CD4-positive, CD25-positive, alpha-beta regulatory T cell (primary cell): ENCODE data around the gene CCL13. TPM values are rescaled to one million over a fixed set of nuclear protein-coding genes. Genes with fewer than 3 reads are reported as not detected.
"Not testable (repeated sequence)": the region's sequence is repeated elsewhere in the genome, so short reads cannot be mapped to it uniquely, and the experiment has no call there.

Experiments used
- ATAC-seq, 2 donors: fragments of 150-1000 bp; cut with Tn5 transposase; one replicate each; pipeline ENCODE4 v1.10.0; 2021; ENCODE audit warnings: low read depth in 2 of 2, moderate number of reproducible peaks in 2 of 2, moderate library complexity in 1 of 2
- DNase-seq, 3 donors: peaks; one replicate each; pipeline versions ENCODE4 v3.0.0 to v3.0.0-alpha.2; 2012 to 2022; ENCODE audit warnings: mixed read lengths in 1 of 3
- H3K27ac ChIP-seq: one replicate; pipeline ENCODE4 v1.7.0; 2013; ENCODE audit warnings: mild to moderate bottlenecking, low read length; ENCODE audit not compliant: insufficient read depth, poor library complexity, severe bottlenecking
- H3K27me3 ChIP-seq: one replicate; pipeline ENCODE4 v1.7.0; 2013; ENCODE audit warnings: low read length; ENCODE audit not compliant: control insufficient read depth, insufficient read depth
- H3K36me3 ChIP-seq: one replicate; pipeline ENCODE4 v1.7.0; 2013; ENCODE audit warnings: mild to moderate bottlenecking, low read length, moderate library complexity; ENCODE audit not compliant: control insufficient read depth, insufficient read depth
- H3K4me1 ChIP-seq: 2 replicates; pipeline ENCODE4 v1.7.0; 2013; ENCODE audit warnings: mild to moderate bottlenecking, low read length; ENCODE audit not compliant: insufficient read depth, control insufficient read depth, poor library complexity, severe bottlenecking
- H3K4me3 ChIP-seq: one replicate; pipeline ENCODE4 v1.7.0; 2013; ENCODE audit warnings: low read depth, mild to moderate bottlenecking, low read length, moderate library complexity
- H3K9me3 ChIP-seq, 2 experiments: 1 replicate in 1 of 2; 2 replicates in 1 of 2; pipeline ENCODE4 v1.7.0; 2013; ENCODE audit warnings: low read length in 2 of 2, mild to moderate bottlenecking in 1 of 2, moderate library complexity in 1 of 2; ENCODE audit not compliant: control insufficient read depth in 2 of 2
- H3K27ac Mint-ChIP-seq, 3 donors: one replicate each; pipeline ENCODE4 v1.8.0; 2020 to 2022; ENCODE audit warnings: mild to moderate bottlenecking in 3 of 3, mixed read lengths in 3 of 3, moderate library complexity in 2 of 3
- H3K27me3 Mint-ChIP-seq: one replicate; pipeline ENCODE4 v1.8.0; 2022; ENCODE audit warnings: mild to moderate bottlenecking, mixed read lengths
- H3K36me3 Mint-ChIP-seq: one replicate; pipeline ENCODE4 v1.8.0; 2020; ENCODE audit warnings: mixed read lengths
- H3K4me1 Mint-ChIP-seq, 4 donors: one replicate each; pipeline ENCODE4 v1.8.0; 2020 to 2022; ENCODE audit warnings: mixed read lengths in 4 of 4, mild to moderate bottlenecking in 1 of 4
- H3K4me3 Mint-ChIP-seq, 4 donors: one replicate each; pipeline ENCODE4 v1.8.0; 2020 to 2022; ENCODE audit warnings: mild to moderate bottlenecking in 4 of 4, mixed read lengths in 4 of 4, moderate library complexity in 3 of 4
- H3K9me3 Mint-ChIP-seq, 7 donors: one replicate each; pipeline ENCODE4 v1.8.0; 2020 to 2022; ENCODE audit warnings: mixed read lengths in 7 of 7, mild to moderate bottlenecking in 3 of 7, moderate library complexity in 2 of 7
- polyA plus RNA-seq, 4 donors: library from polyadenylated mRNA; unstranded; fragments of 300-500 nt; fragmentation: Illumina TruSeq; gene quantifications; one replicate each; pipeline ENCODE4 v1.2.3, GENCODE V29; 2021
- total RNA-seq: library from RNA; stranded (reverse); gene quantifications from one replicate; pipeline ENCODE4 v1.2.3, GENCODE V29; 2022

Gene CCL13
- total and polyA plus RNA-seq, 5 donors from 2014 or later: not detected

- Histone ChIP-seq H3K36me3 (no peaks in the 10 kb centered on the region), H3K9me3 (no peaks in the 10 kb centered on the region), H3K4me1 (no peaks in the 10 kb centered on the region), H3K27me3 (peaks cover 5% of the 10 kb centered on the region), H3K27ac (no peak within 1 kb of the TSS), H3K4me3 (no peak within 1 kb of the TSS)
- no peak within 1 kb of the TSS for H3K4me3 Mint-ChIP-seq
- H3K27ac Mint-ChIP-seq: no peak within 1 kb of the TSS
- ATAC-seq (no peak), DNase-seq (no peak)
- H3K36me3 Mint-ChIP-seq: no peaks in the 10 kb centered on the region
- H3K4me1 Mint-ChIP-seq: no peaks in the 10 kb centered on the region
- peaks cover 0 to 6% (median 0%) of the 10 kb centered on the region in 7 donors for H3K9me3 Mint-ChIP-seq
- peaks cover 21% of the 10 kb centered on the region for H3K27me3 Mint-ChIP-seq
These were observed 37.2 kb upstream of the CCL13 start, which contains the start of gene CCL8 for GRCh38 chr17:34319039-34319483. Gene CCL8, plus strand, starts transcription at chr17:34319435. Its CDS starts 67 bp downstream, at chr17:34319502.

- Histone ChIP-seq H3K27me3 (peaks cover 7% of the 10 kb centered on the region), H3K27ac (no peak overlapping the region), H3K36me3 (no peaks in the 10 kb centered on the region), H3K9me3 (peaks cover 0 to 7% of the 10 kb centered on the region in 2 experiments), H3K4me3 (no peak overlapping the region), H3K4me1 (no peaks in the 10 kb centered on the region)
- Mint-ChIP-seq H3K27ac (no peak overlapping the region), H3K36me3 (no peaks in the 10 kb centered on the region), H3K4me3 (no peak overlapping the region), H3K4me1 (no peaks in the 10 kb centered on the region), H3K27me3 (peaks cover 5% of the 10 kb centered on the region), H3K9me3 (peaks cover 0 to 19% (median 2%) of the 10 kb centered on the region in 7 donors)
- ATAC-seq (no peak), DNase-seq (no peak)
These were observed 34.3 kb upstream of the CCL13 start for GRCh38 chr17:34321964-34322363.

- H3K27ac ChIP-seq, H3K36me3 ChIP-seq, DNase-seq, H3K9me3 ChIP-seq, H3K4me3 ChIP-seq, H3K27ac Mint-ChIP-seq, ATAC-seq, H3K4me1 Mint-ChIP-seq, H3K36me3 Mint-ChIP-seq, H3K4me3 Mint-ChIP-seq, H3K4me1 ChIP-seq: not testable (repeated sequence)
- H3K27me3 ChIP-seq: peaks cover 12% of the 10 kb centered on the region
- Mint-ChIP-seq H3K9me3 (peaks cover 0 to 19% (median 2%) of the 10 kb centered on the region in 7 donors), H3K27me3 (peaks cover 29% of the 10 kb centered on the region)
These were observed 28.7 kb upstream of the CCL13 start for GRCh38 chr17:34327580-34327979.

- Mint-ChIP-seq H3K27ac (no peak overlapping the region), H3K36me3 (no peaks in the 10 kb centered on the region), H3K9me3 (peaks cover 0 to 6% (median 1%) of the 10 kb centered on the region in 7 donors), H3K4me3 (no peak overlapping the region), H3K4me1 (no peaks in the 10 kb centered on the region), H3K27me3 (peaks cover 46% of the 10 kb centered on the region)
- H3K4me3 ChIP-seq: no peak overlapping the region
- no peaks in the 10 kb centered on the region for H3K36me3 ChIP-seq
- peaks cover 10% of the 10 kb centered on the region for H3K27me3 ChIP-seq
- no peaks in the 10 kb centered on the region for H3K4me1 ChIP-seq
- H3K27ac ChIP-seq: no peak overlapping the region
- H3K9me3 ChIP-seq: no peaks in the 10 kb centered on the region
- DNase-seq (no peak), ATAC-seq (no peak)
These were observed 18.6 kb upstream of the CCL13 start for GRCh38 chr17:34337701-34338100.

GRCh38 chr17:34339138-34339770, 17.0 kb upstream of the CCL13 start:
- peaks cover 14% of the 10 kb centered on the region for H3K27me3 ChIP-seq
- H3K4me1 ChIP-seq: no peaks in the 10 kb centered on the region
- H3K36me3 Mint-ChIP-seq: no peaks in the 10 kb centered on the region
- H3K4me3 Mint-ChIP-seq: no peak overlapping the region
- H3K4me1 Mint-ChIP-seq: no peaks in the 10 kb centered on the region
- H3K36me3 ChIP-seq: no peaks in the 10 kb centered on the region
- H3K4me3 ChIP-seq: no peak overlapping the region
- no peak for DNase-seq
- ATAC-seq: no peak
- H3K27me3 Mint-ChIP-seq: peaks cover 52% of the 10 kb centered on the region
- H3K27ac Mint-ChIP-seq: no peak overlapping the region
- H3K27ac ChIP-seq: no peak overlapping the region
- H3K9me3 Mint-ChIP-seq: peaks cover 0 to 6% (median 0%) of the 10 kb centered on the region in 7 donors
- no peaks in the 10 kb centered on the region for H3K9me3 ChIP-seq

GRCh38 chr17:34341916-34342315, 14.4 kb upstream of the CCL13 start:
- no peak overlapping the region for H3K27ac Mint-ChIP-seq
- no peaks in the 10 kb centered on the region for H3K4me1 Mint-ChIP-seq
- H3K27me3 Mint-ChIP-seq: peaks cover 53% of the 10 kb centered on the region
- no peak overlapping the region for H3K4me3 Mint-ChIP-seq
- Histone ChIP-seq H3K27me3 (peaks cover 14% of the 10 kb centered on the region), H3K27ac (no peak overlapping the region), H3K4me3 (no peak overlapping the region), H3K4me1 (no peaks in the 10 kb centered on the region), H3K9me3 (no peaks in the 10 kb centered on the region), H3K36me3 (no peaks in the 10 kb centered on the region)
- ATAC-seq (no peak), DNase-seq (no peak)
- H3K36me3 Mint-ChIP-seq: no peaks in the 10 kb centered on the region
- H3K9me3 Mint-ChIP-seq: peaks cover 0 to 2% (median 0%) of the 10 kb centered on the region in 7 donors

- DNase-seq (no peak), ATAC-seq (no peak)
- H3K27me3 Mint-ChIP-seq: peaks cover 38% of the 10 kb centered on the region
- Histone ChIP-seq H3K27ac (no peak overlapping the region), H3K4me3 (no peak overlapping the region), H3K9me3 (no peaks in the 10 kb centered on the region), H3K27me3 (peaks cover 8% of the 10 kb centered on the region), H3K4me1 (no peaks in the 10 kb centered on the region), H3K36me3 (no peaks in the 10 kb centered on the region)
- H3K9me3 Mint-ChIP-seq: no peaks in the 10 kb centered on the region
- no peaks in the 10 kb centered on the region for H3K36me3 Mint-ChIP-seq
- H3K4me3 Mint-ChIP-seq: no peak overlapping the region
- no peaks in the 10 kb centered on the region for H3K4me1 Mint-ChIP-seq
- H3K27ac Mint-ChIP-seq: no peak overlapping the region
These were observed 9.2 kb upstream of the CCL13 start for GRCh38 chr17:34347063-34347462.

GRCh38 chr17:34349751-34350150, 6.5 kb upstream of the CCL13 start:
- no peak overlapping the region for H3K27ac ChIP-seq
- no peak for DNase-seq
- H3K4me3 ChIP-seq: no peak overlapping the region
- no peaks in the 10 kb centered on the region for H3K9me3 ChIP-seq
- no peak overlapping the region for H3K4me3 Mint-ChIP-seq
- H3K27me3 Mint-ChIP-seq: peaks cover 23% of the 10 kb centered on the region
- no peaks in the 10 kb centered on the region for H3K4me1 Mint-ChIP-seq
- peaks cover 0 to 4% (median 0%) of the 10 kb centered on the region in 7 donors for H3K9me3 Mint-ChIP-seq
- H3K36me3 ChIP-seq: no peaks in the 10 kb centered on the region
- no peaks in the 10 kb centered on the region for H3K4me1 ChIP-seq
- H3K36me3 Mint-ChIP-seq: no peaks in the 10 kb centered on the region
- H3K27me3 ChIP-seq: peaks cover 9% of the 10 kb centered on the region
- no peak overlapping the region for H3K27ac Mint-ChIP-seq
- no peak for ATAC-seq
